Coronary artery (tissue), 2 donors: ENCODE measurements around the gene ZMIZ1.

Experiments
- DNase-seq: peaks from one replicate; pipeline ENCODE4 v3.0.0-alpha.2; 2017; ENCODE audit warnings: low spot score
- H3K27ac ChIP-seq, 2 donors: fragments of 200-600 bp; sonication (generic); one replicate each; pipeline ENCODE4 v1.5.1; 2016 to 2019
- H3K4me3 ChIP-seq: fragments of 200-600 bp; sonication (generic); 2 replicates; pipeline ENCODE4 v1.5.1; 2016; ENCODE audit warnings: mild to moderate bottlenecking, moderate library complexity
- CTCF ChIP-seq: fragments of 200-600 bp; sonication (generic); IDR thresholded peaks from one replicate; pipeline ENCODE4 v1.5.1; 2019; ENCODE audit warnings: antibody characterized with exemption

Gene ZMIZ1

GRCh38 chr10:79286318-79286951 is 217.7 kb downstream of the ZMIZ1 start:
- TF ChIP-seq CTCF = no peak
- Histone ChIP-seq H3K27ac (peak overlapping the region; percentile 24 to 57), H3K4me3 (no peak overlapping the region)
- DNase-seq = no peak

GRCh38 chr10:79287973-79288723 is 219.4 kb downstream of the ZMIZ1 start:
- no peak for TF ChIP-seq CTCF
- H3K27ac ChIP-seq = no peak overlapping the region
- no peak for DNase-seq
- no peak overlapping the region for H3K4me3 ChIP-seq

GRCh38 chr10:79289801-79290200 is 221.0 kb downstream of the ZMIZ1 start:
- Histone ChIP-seq H3K4me3 (no peak overlapping the region), H3K27ac (no peak overlapping the region)
- TF ChIP-seq CTCF = no peak
- no peak for DNase-seq

- Histone ChIP-seq H3K4me3 (no peak overlapping the region), H3K27ac (peak overlapping the region in 1 of 2 donors; percentile 39)
- TF ChIP-seq CTCF = no peak
Measured at GRCh38 chr10:79292026-79292766, 223.4 kb downstream of the ZMIZ1 start.

DNA sequence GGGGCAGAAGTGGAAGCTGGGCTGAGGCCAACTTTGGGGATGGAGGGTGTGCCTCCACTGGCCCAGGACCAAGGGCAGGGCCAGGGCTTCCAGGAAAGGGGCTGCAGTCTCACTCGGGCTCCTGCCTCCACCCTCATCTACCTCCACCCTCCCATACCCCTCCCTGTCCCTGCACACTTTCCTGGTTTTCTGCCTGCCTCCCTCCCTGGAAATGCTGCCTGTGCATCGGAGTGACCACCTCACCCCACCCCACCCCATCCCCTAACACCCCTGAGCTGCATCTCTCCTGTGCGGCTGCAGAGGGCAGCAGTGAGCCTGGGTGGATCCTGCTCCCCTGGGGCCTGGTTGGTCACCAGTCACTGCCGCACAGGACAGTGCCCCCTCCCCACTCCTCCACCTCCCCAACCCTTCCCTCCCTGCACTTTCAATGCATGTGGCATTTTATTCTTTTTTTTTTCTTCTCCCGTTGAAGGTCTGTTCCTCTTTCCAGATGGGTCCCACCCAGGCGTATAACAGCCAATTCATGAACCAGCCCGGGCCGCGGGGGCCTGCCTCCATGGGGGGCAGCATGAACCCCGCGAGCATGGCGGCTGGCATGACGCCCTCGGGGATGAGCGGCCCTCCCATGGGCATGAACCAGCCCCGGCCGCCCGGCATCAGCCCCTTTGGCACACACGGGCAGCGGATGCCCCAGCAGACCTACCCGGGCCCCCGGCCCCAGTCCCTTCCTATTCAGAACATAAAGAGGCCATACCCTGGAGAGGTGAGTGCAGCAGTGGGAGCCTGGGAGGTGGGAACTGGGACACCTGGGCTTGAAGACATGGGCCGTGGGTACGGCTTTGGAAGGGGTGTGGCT is 224.4 kb downstream of the ZMIZ1 start:
- no peak for DNase-seq
- Histone ChIP-seq H3K4me3 (no peak overlapping the region), H3K27ac (peak overlapping the region in 1 of 2 donors; percentile 39)
- TF ChIP-seq CTCF = no peak

More at GRCh38 chr10:79292026-79292766, 223.4 kb downstream of the ZMIZ1 start:
- no peak for DNase-seq

GRCh38 chr10:79293841-79294581 is 225.2 kb downstream of the ZMIZ1 start:
- Histone ChIP-seq H3K4me3 (no peak overlapping the region), H3K27ac (peak overlapping the region in 1 of 2 donors; percentile 58)
- no peak for DNase-seq
- TF ChIP-seq CTCF = no peak
